Measurements from ENCODE around the gene SLC30A3.
"Not testable (repeated sequence)": the region's sequence is repeated elsewhere in the genome, so short reads cannot be mapped to it uniquely, and the experiment has no call there.

Gene SLC30A3

DNA sequence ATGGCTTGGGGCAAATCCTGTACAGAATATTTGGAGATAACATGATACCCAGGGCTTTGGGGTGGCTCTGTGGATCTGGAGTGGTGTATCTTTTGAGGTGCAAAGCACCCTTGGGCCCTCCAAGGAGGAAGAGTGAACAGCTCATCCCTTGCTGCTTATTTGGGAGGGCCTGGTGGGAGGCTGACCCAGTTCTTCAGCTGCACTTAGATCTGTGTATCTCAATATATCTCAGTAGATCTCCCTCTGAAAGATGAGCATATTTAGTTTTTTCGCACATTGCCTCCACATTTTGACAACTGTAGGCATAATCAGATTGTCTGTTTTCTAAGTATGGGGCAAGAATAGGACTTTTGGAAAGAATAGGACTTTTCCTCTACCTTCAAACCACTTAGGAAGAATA lies 22.1 kb upstream of the SLC30A3 start:
- no peak for DNase-seq (ENCODE audit: low spot score)

DNA sequence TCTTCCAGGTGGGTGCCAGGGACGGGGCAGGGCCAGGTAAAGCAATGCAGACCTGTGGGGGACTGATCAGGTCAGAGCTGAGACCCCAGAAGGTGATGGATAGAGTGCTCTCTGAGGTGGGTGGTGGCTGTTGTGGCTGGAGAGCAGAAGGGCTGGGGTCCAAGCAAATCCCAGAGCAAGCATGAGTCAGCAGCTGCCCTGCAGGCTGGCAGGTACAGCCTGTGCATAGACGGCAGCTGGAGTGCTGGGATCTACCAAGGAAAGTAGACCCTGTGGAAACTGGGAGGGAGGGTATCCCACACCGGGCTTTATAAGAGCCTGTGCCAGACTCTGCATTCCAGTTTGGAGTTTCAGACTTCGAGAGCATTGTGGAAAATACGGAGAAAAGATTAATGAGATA lies 20.0 kb upstream of the SLC30A3 start:
- no peak for DNase-seq (ENCODE audit: low spot score)

- DNase-seq (ENCODE audit: low spot score) = no peak
These were observed 19.2 kb upstream of the SLC30A3 start, which contains the start of gene TRIM54 for GRCh38 chr2:27281855-27282559. Gene TRIM54 (plus strand): TSS chr2:27282429. CDS start chr2:27282732, 303 bp downstream.

DNA sequence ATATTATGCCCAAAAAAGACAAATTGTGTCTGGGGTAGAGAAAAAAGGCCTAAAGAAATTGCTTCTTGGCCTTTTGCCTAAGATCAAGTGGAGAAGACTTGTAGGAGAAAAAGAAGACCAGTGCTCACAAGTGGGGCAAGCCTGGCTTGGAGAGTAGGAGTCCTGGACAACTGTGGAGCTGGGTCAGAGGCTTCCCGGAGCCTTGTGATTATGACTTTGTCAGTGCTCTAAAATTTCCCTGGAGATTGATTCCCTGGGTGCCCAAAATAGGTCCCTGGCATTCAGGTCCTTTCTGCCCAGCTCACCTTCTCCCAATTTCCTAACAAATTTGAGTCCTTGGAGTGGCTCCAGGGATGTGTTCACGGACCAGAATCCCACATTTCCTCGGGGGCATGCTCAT lies 18.6 kb upstream of the SLC30A3 start:
- DNase-seq (ENCODE audit: low spot score) = no peak

GRCh38 chr2:27280826-27281225 lies 18.0 kb upstream of the SLC30A3 start:
- no peak for DNase-seq (ENCODE audit: low spot score)

DNA sequence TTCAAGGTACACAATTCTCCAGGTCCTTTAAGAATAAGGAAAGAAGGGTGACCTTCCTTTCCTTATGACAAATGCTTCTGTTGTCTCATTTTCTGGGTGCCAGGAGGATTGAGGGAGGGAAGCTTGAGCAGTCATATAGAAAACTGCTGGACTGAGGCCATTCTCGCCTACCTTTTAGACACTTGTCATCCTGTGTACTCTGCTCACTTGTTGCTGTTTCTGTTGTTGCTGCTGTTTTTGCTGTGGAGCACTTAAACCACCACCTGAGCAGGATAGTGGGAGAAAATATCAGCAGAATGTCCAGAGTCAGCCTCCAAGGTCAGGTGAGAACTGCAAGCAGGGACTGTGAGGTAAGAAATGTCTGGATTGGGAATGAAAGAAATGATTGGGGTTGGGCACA lies 15.2 kb upstream of the SLC30A3 start:
- DNase-seq (ENCODE audit: low spot score) = no peak

GRCh38 chr2:27275211-27276150 lies 12.6 kb upstream of the SLC30A3 start, which contains the start of gene DNAJC5G:
Gene DNAJC5G (plus strand): TSS chr2:27275433. CDS start chr2:27276729, 1,296 bp downstream.
- no peak for DNase-seq (ENCODE audit: low spot score)

DNA sequence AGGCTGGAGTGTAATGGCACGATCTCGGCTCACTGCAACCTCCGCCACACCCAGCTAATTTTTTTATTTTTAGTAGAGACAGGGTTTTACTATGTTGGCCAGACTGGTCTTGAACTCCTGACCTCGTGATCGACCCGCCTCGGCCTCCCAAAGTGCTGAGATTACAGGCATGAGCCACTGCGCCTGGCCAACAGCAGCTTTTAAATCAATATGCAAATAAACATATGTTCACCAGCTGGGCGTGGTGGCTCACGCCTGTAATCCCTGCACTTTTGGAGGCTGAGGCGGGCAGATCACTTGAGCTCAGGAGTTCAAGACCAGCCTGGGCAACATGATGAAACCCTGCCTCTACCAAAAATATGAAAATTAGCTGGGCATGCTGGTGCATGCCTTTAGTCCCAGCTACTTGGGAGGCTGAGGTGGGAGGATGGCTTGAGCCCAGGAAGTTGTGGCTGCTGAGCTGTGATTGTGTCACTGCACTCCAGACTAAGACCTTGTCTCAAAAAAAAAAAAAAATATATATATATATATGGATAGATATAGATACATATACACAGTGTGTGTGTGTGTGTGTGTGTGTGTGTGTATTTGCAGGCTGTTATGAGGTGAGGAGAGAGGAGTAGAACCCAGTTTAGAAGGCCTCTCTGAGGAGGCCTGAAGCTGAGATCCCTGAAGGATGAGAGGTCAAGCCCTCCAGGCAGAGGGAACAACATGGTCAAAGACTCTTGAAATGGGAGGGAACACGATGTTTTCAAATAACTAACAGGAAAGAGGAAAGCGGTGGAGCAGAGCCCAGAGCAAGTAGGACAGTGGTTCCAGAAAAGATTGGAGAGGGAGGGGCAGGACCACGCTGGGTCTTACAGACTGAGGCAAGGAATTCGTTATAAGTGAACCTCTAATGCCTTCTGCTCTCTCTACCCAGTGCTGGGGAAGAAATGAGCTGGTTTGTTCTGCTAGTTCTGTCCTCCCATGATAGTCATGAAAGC lies 10.0 kb upstream of the SLC30A3 start:
- DNase-seq (ENCODE audit: low spot score) = not testable (repeated sequence)

GRCh38 chr2:27271631-27272340 lies 8.9 kb upstream of the SLC30A3 start:
- DNase-seq (ENCODE audit: low spot score) = no peak

- no peak for DNase-seq (ENCODE audit: low spot score)
These were observed 7.8 kb upstream of the SLC30A3 start for GRCh38 chr2:27270670-27271069.

GRCh38 chr2:27270131-27270530 lies 7.3 kb upstream of the SLC30A3 start:
- no peak for DNase-seq (ENCODE audit: low spot score)

GRCh38 chr2:27268296-27268695 lies 5.4 kb upstream of the SLC30A3 start:
- not testable (repeated sequence) for DNase-seq (ENCODE audit: low spot score)

- DNase-seq (ENCODE audit: low spot score) = no peak
These were observed 2.7 kb upstream of the SLC30A3 start for GRCh38 chr2:27265536-27265870.

DNA sequence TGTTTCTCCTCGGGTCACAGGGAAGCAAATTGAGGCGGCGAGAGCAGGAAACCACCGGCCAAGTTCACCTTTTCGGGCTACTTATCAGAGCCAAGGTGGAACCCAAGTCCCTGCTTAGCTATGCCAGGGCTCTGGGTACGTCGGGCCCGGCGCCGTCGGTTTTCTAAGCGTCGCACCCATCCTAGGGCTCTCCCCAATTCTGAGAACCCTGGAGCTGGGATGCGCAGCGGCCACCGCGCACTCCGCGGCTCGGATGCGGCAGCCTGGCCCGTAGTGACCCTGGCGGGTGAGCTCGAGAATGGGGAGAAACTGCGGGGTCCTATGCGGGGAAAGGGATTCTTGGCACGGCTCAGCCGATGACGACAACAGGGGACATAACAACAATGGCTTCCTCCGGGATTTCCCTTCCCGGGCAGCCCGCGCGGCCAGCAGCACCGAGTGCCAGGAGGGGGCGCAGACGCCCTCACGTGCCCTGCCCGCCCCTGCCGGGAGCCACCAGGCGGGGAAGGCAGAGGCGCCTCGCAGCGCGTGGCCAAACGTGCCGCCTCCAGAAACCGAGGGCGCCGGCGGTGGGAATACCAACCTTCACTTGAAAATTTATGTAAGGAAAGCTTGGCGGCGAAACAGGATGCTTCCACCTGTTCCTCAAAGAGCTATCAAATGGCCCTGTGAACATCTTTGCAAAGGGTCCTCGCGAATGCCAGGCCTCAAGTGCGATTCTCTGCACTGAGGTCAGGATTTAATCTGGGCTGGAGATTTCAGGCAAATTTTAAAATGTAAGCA lies 2.1 kb upstream of the SLC30A3 start:
- DNase-seq (ENCODE audit: low spot score) = peak; percentile 87

DNA sequence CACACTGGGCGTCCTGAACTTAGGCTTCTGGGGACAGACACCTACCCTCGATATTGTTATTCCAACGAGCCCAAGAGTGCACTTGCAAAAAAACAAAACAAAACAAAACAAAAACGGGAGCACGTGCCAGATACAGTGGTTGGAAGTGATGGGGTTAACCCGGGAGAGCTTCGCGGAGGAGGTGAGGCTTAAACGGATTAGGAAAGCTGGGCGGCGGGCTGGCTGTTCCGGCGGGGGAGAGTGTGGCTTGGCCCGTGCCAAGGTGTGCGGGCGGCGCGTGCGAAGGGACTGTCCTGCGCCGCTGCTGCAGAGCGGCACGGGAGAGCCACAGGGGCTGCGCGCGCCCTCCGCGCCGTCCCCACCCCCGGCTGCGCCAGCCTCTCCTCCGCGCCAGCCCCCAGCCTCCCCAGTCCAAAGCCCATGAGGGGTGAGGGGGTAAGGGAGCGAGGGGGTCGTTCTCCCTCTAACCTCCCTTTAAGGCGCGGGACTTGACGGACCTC lies 1.5 kb upstream of the SLC30A3 start:
- DNase-seq (ENCODE audit: low spot score) = peak; percentile 59

- DNase-seq (ENCODE audit: low spot score) = peak; percentile 55
These were observed 723 bp upstream of the SLC30A3 start for GRCh38 chr2:27263287-27264252.

GRCh38 chr2:27261926-27262298 lies 935 bp downstream of the SLC30A3 start:
- peak; percentile 54 for DNase-seq (ENCODE audit: low spot score)

GRCh38 chr2:27261241-27261925 lies 1.5 kb downstream of the SLC30A3 start:
- no peak for DNase-seq (ENCODE audit: low spot score)
